Vagina (tissue), 2 donors: ENCODE data around the gene THBD.

ENCODE experiments used
- CTCF ChIP-seq, 3 experiments: fragments of 450-650 bp in 2 of 3; fragments of 200-600 bp in 1 of 3; sonication (generic) in 1 of 3; IDR thresholded peaks; one replicate each; pipeline ENCODE4 v1.5.1; 2017 to 2019; ENCODE audit warnings: antibody characterized with exemption in 3 of 3, mild to moderate bottlenecking in 2 of 3, moderate library complexity in 2 of 3
- POLR2A ChIP-seq, 2 donors: fragments of 450-650 bp; IDR thresholded peaks; one replicate each; pipeline ENCODE4 v1.6.1; 2017; ENCODE audit warnings: antibody characterized with exemption in 2 of 2, mild to moderate bottlenecking in 2 of 2, moderate library complexity in 2 of 2
- POLR2AphosphoS5 ChIP-seq, 2 donors: sonication (generic); formaldehyde crosslinking; IDR thresholded peaks; one replicate each; pipeline ENCODE4 v1.9.0; 2017; ENCODE audit warnings: antibody characterized with exemption in 2 of 2, mild to moderate bottlenecking in 2 of 2, low read depth in 1 of 2; ENCODE audit not compliant: insufficient read depth in 1 of 2

GRCh38 chr20:23013429-23013828 lies 36.0 kb downstream of the THBD start:
- TF ChIP-seq POLR2A (IDR thresholded peaks at IDR 0.05) (no peak), CTCF (IDR thresholded peaks at IDR 0.05) (no peak), POLR2AphosphoS5 (IDR thresholded peaks at IDR 0.05; ENCODE audit: insufficient read depth in 1 of 2, low read depth in 1 of 2) (no peak)
